Fibroblast of mammary gland (primary cell): ENCODE measurements around the gene SIDT2.

Experiments used
- DNase-seq: peaks from one replicate; pipeline ENCODE4 v3.0.0-alpha.2; 2010; ENCODE audit warnings: low read depth
- H3K4me3 ChIP-seq: 2 replicates; pipeline ENCODE4 v1.5.1; 2011; ENCODE audit warnings: low read depth, mild to moderate bottlenecking, low read length, moderate library complexity; ENCODE audit not compliant: control insufficient read depth
- TF ChIP-seq, protein P1 (sequence below): conservative IDR thresholded peaks from 2 replicates; pipeline ENCODE4 v1.5.1; 2011; ENCODE audit warnings: low read depth, low read length, inconsistent platforms; ENCODE audit not compliant: control insufficient read depth, insufficient read depth

The SIDT2 gene

DNA sequence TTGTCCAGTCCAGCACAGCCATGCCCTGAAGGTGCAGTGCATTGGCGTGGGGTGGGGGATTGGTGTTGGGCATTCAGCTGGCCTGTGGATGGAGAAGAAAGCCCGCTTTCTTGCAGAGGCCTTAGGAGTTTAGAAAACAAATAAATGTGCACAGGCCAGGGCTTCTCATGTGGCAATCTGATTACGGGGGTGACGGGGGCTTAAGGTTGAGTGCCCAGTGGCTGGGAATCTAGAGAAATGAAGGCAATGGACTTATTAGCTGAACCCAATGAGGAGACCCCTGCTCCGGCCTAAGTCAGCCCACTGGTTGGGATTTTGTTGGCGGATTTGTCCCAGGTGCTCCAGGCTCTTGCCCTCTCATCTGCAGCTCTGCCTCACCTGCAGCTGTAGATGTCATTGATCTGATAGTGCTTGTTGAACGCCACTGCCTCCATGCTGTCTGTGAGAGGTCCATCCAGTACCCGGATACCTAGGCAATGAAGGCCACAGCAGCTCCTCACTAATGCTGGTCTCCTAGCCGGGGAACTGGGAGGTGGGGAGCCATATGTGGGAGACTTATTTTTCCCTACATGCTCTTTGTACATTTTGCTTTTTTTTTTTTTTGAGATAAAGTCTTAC lies 47.1 kb downstream of the SIDT2 start:
- no peak overlapping the region for H3K4me3 ChIP-seq
- TF ChIP-seq, protein P1, sequence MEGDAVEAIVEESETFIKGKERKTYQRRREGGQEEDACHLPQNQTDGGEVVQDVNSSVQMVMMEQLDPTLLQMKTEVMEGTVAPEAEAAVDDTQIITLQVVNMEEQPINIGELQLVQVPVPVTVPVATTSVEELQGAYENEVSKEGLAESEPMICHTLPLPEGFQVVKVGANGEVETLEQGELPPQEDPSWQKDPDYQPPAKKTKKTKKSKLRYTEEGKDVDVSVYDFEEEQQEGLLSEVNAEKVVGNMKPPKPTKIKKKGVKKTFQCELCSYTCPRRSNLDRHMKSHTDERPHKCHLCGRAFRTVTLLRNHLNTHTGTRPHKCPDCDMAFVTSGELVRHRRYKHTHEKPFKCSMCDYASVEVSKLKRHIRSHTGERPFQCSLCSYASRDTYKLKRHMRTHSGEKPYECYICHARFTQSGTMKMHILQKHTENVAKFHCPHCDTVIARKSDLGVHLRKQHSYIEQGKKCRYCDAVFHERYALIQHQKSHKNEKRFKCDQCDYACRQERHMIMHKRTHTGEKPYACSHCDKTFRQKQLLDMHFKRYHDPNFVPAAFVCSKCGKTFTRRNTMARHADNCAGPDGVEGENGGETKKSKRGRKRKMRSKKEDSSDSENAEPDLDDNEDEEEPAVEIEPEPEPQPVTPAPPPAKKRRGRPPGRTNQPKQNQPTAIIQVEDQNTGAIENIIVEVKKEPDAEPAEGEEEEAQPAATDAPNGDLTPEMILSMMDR: no peak
- no peak for DNase-seq

DNA sequence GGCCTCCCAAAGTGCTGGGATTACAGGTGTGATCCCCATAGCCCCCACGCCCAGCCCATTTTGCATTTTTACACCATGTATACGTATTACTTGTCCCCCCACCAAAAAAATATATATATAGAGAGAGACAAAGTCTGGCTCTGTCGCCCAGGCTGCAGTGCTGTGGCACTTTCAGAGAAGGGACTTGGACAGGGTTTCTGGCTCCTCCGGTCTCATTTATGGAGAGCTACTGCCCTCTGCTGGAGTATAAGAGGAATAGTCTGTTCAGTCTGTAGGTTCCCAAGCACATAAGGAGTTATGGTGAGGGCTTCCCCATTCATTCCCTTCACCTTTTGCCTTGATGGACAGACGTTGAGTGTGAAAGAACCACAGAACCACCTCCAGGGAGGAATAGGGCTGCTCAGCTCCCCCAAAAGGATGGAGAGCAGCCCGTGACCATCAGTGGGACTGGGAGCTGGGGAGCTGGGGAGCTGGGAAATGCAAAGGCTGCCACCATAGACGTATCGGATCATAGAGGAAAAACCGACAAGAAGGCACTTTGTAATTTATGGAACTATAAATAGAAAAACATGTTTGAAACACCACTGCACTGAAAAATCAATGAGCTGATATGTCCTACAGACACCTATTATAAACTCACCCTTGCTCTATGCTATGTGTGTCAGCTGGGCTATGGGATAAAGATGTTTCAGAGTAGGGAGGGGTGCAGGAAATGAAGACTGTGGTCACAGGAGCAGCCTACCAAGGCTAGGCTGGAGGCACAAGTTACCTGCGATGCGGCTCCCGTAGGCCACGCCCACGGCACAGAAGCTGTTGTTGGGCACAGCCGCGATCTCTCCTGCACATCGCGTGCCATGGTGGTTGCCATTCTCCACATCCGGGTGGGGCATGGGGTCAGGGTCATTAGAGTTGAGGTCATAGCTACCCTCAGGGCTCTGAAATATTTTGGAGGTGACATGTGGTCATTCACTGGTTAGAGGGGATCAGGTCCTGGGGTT lies 48.1 kb downstream of the SIDT2 start:
- TF ChIP-seq, protein P1: peak; percentile 68
- peak; percentile 79 for DNase-seq
- H3K4me3 ChIP-seq: no peak overlapping the region

DNA sequence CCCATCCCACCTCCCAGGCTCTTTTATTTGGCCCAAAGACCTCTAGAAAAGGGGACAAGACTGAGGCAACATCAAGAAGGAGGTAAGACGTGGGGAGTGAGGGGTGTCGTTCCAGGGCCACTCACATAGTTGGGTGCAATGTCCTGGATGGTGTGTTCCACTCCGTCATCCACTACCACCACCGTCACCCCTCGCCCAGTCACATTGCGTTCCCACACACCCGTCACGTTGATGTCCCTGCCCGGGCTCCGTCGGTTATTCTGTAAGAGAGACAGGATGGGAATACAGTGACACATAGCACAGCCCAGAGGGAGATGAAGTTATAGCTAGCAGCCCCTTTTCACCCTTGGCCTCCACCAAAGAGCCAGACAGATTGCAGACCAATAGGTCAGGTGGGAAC lies 49.5 kb downstream of the SIDT2 start:
- no peak overlapping the region for H3K4me3 ChIP-seq
- DNase-seq: no peak
- TF ChIP-seq, protein P1: no peak

DNA sequence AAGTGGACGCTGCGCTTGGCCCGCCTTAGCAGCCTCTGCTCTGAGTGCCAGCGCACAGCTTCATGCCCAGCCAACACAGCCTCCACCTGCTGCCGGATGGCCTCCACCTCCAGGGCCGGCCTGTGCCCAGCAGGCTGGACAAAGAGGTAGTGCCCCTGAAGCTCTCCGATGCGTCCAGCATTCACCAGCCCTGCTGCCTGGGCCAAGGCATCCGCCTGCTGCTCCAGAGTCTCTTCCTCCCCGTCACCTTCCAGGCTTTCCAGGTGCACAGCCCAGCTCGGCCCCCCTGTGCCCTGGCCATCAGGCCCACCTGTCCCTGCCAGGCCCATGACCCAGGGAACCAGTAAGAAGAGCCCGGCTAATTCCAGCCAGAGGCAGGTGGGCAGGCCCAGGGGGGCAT lies 50.9 kb downstream of the SIDT2 start:
- no peak for DNase-seq
- TF ChIP-seq, protein P1: no peak
- no peak overlapping the region for H3K4me3 ChIP-seq

DNA sequence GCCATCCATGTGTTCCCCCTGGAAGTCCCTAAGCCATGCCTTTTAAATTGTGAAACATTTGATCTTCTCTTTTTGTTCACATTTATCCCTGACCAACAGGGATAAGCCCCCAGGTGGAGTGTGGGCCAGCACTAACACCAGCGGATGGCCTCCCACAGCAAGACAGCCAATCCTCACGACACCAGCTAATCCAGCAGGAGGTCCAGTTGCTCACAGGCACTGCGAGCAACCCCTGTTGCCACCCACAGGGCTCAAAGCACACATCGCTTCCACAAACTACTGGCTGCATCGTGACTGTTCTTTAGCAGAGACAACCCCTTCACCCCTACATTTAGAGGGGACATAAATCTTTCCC lies 51.4 kb downstream of the SIDT2 start:
- TF ChIP-seq, protein P1: no peak
- H3K4me3 ChIP-seq: no peak overlapping the region
- DNase-seq: no peak

DNA sequence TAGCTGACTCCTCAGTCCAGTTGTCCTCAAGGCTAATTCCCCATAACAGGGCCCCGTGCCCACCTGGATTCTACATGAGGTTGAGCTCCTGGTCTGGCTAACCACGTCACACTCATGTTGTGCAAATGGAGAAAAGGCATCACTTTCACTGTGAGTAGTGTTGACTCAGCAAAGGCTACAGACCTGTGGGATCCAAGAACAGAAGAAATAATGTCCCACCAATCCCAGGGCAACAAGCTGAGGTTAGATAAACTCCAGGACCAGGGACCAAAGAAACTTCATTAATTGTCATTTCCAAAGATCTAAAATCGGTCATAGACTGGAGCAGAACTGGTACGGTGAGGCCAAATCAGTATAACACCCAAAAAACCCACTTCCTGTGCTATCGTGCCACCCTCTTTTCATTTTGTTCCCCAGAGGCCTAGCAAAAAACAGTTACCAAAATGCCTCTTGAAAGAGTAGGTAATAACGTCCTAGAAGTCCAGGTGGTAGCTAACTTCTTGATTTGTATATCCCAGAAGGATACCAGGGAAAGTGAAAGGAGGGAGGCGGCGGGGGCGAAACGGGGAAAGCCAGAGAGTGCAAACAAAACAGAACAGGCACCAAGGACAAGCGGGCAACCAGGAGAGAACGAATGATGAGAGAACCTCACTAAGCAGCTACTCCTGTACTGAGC lies 51.9 kb downstream of the SIDT2 start:
- TF ChIP-seq, protein P1: no peak
- peak overlapping the region; percentile 94 for H3K4me3 ChIP-seq
- DNase-seq: peak; percentile 73
